Ramos (cell line): Measurements from ENCODE around the gene TTLL1.
"Not testable (repeated sequence)": the region's sequence is repeated elsewhere in the genome, so short reads cannot be mapped to it uniquely, and the experiment has no call there.

Experiments used
- in situ Hi-C: fragments of 300-500 bp; cut with MboI; formaldehyde crosslinking; loops from one replicate; pipeline ENCODE4 v1.14.3; 2022; ENCODE audit warnings: low sequenced_read_pairs; ENCODE audit not compliant: unreplicated experiment

Gene TTLL1

GRCh38 chr22:42996646-42997365, 92.4 kb downstream of the TTLL1 start:
- in situ Hi-C loops: no loop called here

DNA sequence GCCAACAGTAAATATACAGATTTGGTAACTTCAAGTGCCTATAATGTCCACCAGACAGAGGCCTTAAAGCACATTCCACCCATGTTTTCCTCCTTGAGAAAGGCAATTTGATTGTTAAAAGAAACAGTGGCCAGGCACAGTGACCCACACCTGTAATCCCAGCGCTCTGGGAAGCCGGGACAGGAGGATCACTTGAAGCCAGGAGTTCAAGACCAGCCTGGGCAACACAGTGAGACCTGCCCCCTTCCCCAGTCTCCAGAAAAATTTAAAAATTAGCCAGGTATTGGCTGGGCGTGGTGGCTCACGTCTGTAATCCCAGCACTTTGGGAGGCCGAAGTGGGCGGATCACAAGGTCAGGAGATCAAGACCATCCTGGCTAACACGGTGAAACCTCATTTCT, 93.5 kb downstream of the TTLL1 start:
- in situ Hi-C loops: not testable (repeated sequence)

- in situ Hi-C loops: no loop called here
Observed at GRCh38 chr22:42994917-42995562, 94.2 kb downstream of the TTLL1 start.

DNA sequence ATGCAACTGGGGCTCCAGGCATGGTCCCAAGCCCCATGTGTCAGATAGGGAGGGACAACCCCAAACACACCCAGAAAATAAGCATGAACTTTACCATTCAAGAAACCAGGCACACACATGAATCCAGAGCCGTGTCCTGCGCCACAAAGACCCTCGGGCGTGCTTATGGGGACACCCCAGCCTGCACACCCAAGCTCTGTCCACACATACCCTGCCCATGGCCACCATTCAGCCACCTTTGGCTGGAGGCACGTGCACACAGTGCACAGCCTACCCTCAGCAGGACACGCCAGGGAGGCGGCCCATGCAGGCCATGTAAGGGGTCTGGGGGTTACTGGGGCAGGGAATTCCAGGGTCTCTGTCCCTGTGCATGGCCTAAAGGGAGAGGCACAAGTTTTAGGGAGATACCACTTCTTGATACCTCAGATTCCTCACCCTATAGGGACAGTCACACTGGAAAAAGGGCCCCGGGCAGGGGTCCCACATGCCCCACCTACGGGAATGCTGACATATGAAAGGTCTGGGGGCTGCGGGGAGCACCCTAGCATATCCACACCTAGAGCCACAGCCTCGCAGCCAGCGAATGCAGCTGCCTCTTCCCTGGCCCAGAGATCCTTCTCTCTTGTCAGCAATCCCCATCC, 94.8 kb downstream of the TTLL1 start:
- in situ Hi-C loops: no loop called here

- in situ Hi-C loops: no loop called here
Observed at GRCh38 chr22:42993651-42994275, 95.4 kb downstream of the TTLL1 start.

GRCh38 chr22:42992886-42993479, 96.2 kb downstream of the TTLL1 start:
- in situ Hi-C loops: no loop called here

DNA sequence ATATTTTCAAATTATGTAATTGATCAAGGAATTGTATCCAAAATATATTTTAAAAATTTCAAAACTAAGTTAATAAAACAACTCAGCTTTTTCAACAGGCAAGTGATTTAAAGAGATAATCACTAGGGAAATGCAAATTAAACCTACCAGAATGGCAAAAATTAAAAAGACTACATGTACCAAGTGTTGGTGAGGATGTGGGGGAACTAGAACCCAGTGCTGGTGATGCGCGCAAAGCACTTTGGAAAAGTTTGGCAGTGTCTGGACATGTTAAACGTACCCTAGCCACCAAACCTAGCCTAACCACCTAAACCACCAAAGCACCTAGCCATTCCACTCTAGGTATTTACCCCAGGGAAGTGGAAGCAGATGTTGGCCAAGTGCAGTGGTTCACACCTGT, 97.1 kb downstream of the TTLL1 start:
- in situ Hi-C loops: no loop called here

DNA sequence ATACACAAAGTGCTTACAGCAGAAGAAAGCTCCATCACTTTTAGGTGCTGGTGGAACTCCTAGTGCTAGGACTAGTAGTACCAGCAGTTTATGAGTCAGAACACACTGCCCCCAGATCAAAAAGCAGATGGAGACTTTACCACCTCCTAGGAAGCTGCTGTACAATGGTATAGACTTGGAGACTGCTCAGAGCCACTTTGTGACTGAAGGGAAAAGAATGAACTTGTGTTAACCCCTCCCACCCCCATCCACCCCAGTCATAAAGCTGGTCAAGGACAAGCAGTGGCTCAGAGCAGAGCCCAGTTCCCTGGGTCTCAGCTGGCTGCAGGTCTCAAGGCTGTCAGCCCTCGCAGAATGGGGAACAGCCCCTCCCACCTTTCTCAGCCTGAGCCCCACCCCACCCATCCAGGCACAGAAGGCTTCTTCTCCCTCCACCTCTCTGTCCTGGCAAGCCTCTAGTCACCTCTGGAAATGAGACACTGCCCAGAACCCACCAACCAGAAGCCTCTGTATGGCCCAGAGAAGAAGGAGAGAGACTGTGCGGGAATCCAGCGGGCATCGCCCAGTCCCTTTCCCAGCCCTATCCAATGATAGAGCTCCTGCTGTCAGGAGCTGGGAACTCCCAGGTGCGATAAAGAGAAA, 98.1 kb downstream of the TTLL1 start:
- in situ Hi-C loops: no loop called here

DNA sequence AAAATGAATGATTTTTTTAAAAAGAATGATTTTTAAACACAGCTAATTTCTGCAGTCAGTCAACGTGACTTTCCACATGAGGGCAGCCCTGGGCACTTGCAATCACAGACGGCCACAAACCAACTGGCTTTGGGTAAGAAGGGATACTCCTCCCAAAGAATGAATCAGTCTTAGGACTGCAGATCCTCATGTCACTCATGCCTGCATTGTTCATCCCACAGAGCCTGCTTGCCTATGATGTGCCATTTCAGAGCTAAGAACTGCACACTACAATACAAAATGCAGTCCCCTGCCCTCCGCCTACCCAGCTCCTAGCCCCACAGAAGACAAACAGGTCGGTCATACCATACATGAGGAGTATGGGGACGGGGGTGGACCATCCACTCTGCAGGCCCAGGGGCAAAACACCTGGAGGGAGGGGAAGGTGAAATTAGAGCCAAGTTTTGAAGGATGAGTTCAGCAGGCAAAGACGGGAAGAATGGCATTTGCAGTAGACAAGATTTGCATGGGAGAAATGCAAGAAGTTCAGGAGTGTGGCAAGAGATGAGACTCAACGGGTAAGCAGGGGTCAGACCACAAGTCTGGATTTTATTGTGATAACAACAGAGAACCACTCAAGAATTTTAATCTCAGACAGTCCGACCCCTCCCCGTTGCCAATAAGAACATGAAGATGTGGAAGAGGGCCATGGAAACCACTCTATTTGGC, 98.9 kb downstream of the TTLL1 start:
- in situ Hi-C loops: no loop called here
